Esophagus (tissue), 2 donors: Measurements from ENCODE around the gene TOM1L2. TPM values are rescaled to one million over a fixed set of nuclear protein-coding genes. Genes with fewer than 3 reads are reported as not detected.

ENCODE experiments used
- H3K27ac ChIP-seq, 2 donors: one replicate each; pipeline ENCODE4 v1.5.1; 2013; ENCODE audit warnings: low read depth in 2 of 2, mild to moderate bottlenecking in 2 of 2, inconsistent platforms in 1 of 2, low read length in 1 of 2, moderate library complexity in 1 of 2
- H3K27me3 ChIP-seq, 2 donors: one replicate each; pipeline ENCODE4 v1.6.1; 2013; ENCODE audit warnings: low read length in 2 of 2, control low read depth in 1 of 2, mild to moderate bottlenecking in 1 of 2; ENCODE audit not compliant: insufficient read depth in 2 of 2, control insufficient read depth in 1 of 2
- H3K36me3 ChIP-seq, 2 donors: one replicate each; pipeline ENCODE4 v1.6.1; 2013; ENCODE audit warnings: low read length in 1 of 2; ENCODE audit not compliant: control insufficient read depth in 2 of 2, insufficient read depth in 2 of 2
- H3K4me1 ChIP-seq, 2 donors: one replicate each; pipeline ENCODE4 v1.6.1; 2013; ENCODE audit warnings: low read length in 1 of 2; ENCODE audit not compliant: control insufficient read depth in 2 of 2, insufficient read depth in 2 of 2
- H3K4me3 ChIP-seq, 2 donors: one replicate each; pipeline ENCODE4 v1.5.1; 2013; ENCODE audit warnings: low read length in 2 of 2, mild to moderate bottlenecking in 2 of 2, low read depth in 1 of 2, moderate library complexity in 1 of 2
- H3K9me3 ChIP-seq, 2 donors: one replicate each; pipeline ENCODE4 v1.6.1; 2013; ENCODE audit warnings: mild to moderate bottlenecking in 2 of 2, low read depth in 1 of 2, low read length in 1 of 2, moderate library complexity in 1 of 2; ENCODE audit not compliant: control insufficient read depth in 2 of 2, insufficient read depth in 1 of 2
- WGBS, 2 donors: extraction: QIAGEN DNeasy Blood & Tissue Kit; methylation state at CpG; one replicate each; pipeline ENCODE4 v1.1.7; 2013; 5-methylcytosine and 5-hydroxymethylcytosine counted together
- polyA plus RNA-seq, 2 donors: library from polyadenylated mRNA; stranded (reverse); fragments of 200-250 nt; gene quantifications; one replicate each; pipeline ENCODE4 v1.2.3, GENCODE V29; 2013
- donor health status: healthy with polysubstance abuse.
- donor health status: Bipolar disorder and iron deficiency.

TOM1L2 gene
- polyA plus RNA-seq, 2 donors: 49.9 to 83.2 TPM

GRCh38 chr17:17988427-17988945 lies 16.3 kb upstream of the TOM1L2 start:
- Histone ChIP-seq H3K27ac (no peak overlapping the region), H3K9me3 (no peaks in the 10 kb centered on the region), H3K4me3 (no peak overlapping the region), H3K4me1 (peaks cover 0 to 6% of the 10 kb centered on the region in 2 donors), H3K36me3 (no peaks in the 10 kb centered on the region), H3K27me3 (no peaks in the 10 kb centered on the region)
- WGBS, 2 donors: 87 to 89% methylated on average over 7 of the region's 7 CpGs

DNA sequence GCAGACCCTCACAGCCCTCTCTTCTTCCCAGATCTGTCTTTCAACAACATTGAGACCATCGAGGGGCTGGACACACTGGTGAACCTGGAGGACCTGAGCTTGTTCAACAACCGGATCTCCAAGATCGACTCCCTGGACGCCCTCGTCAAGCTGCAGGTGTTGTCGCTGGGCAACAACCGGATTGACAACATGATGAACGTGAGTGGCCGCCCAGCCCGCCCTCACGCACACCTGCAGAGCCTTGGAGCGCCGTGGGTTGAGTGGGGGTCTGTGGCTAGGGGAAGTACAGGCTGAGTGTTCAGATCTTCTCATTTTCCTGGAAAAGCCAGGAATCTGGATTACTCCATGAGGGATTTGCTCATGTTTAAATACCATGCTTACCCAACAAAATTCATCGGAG lies 15.7 kb upstream of the TOM1L2 start:
- H3K4me3 ChIP-seq: no peak overlapping the region
- H3K4me1 ChIP-seq: peaks cover 0 to 6% of the 10 kb centered on the region in 2 donors
- no peak overlapping the region for H3K27ac ChIP-seq
- no peaks in the 10 kb centered on the region for H3K36me3 ChIP-seq
- WGBS, 2 donors: 76 to 77% methylated on average over 14 of the region's 14 CpGs
- no peaks in the 10 kb centered on the region for H3K27me3 ChIP-seq
- no peaks in the 10 kb centered on the region for H3K9me3 ChIP-seq

DNA sequence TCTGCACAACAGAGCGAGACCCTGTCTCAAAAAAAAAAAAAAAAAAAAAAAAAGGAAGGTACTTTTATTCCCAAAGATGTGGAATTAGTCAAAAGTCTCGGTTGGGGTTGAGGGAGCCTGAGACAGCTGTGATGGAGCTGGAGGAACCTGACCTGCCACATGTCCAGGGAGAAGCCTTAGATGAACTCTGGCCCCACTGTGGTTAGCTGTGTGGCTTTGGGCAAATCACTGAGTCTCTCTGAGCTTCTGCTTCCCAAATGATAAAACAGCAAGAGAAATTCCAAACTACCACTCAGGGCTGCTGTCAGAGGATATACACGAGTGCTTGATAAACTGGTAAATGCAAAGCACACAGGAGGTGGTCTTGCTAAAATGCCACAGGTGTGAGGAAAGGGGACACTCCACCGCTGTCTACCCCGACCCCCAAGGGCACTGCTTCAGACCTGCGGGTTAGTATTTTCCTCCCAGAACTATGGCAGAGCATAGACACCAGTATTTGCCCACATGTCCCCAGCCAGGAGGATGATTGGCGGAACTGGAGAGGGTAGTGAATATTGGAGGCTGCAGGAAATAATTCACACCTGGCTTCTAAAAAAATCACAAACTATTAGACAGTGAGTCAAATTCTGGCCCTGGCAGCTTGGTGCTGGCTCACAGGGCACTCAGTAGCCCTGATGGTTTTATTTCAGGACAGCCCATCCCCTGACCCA lies 15.1 kb upstream of the TOM1L2 start:
- Histone ChIP-seq H3K9me3 (no peaks in the 10 kb centered on the region), H3K36me3 (no peaks in the 10 kb centered on the region), H3K4me3 (no peak overlapping the region), H3K4me1 (peaks cover 0 to 6% of the 10 kb centered on the region in 2 donors), H3K27me3 (no peaks in the 10 kb centered on the region), H3K27ac (no peak overlapping the region)
- 83 to 84% methylated on average over 7 of the region's 7 CpGs for WGBS, 2 donors

GRCh38 chr17:17985555-17985954 lies 13.4 kb upstream of the TOM1L2 start:
- 81 to 83% methylated on average over 3 of the region's 3 CpGs for WGBS, 2 donors
- Histone ChIP-seq H3K36me3 (no peaks in the 10 kb centered on the region), H3K4me1 (peaks cover 0 to 6% of the 10 kb centered on the region in 2 donors), H3K27ac (no peak overlapping the region), H3K4me3 (no peak overlapping the region), H3K27me3 (no peaks in the 10 kb centered on the region), H3K9me3 (no peaks in the 10 kb centered on the region)

GRCh38 chr17:17985153-17985552 lies 13.0 kb upstream of the TOM1L2 start:
- H3K4me3 ChIP-seq: no peak overlapping the region
- H3K27ac ChIP-seq: no peak overlapping the region
- H3K36me3 ChIP-seq: no peaks in the 10 kb centered on the region
- H3K9me3 ChIP-seq: no peaks in the 10 kb centered on the region
- no peaks in the 10 kb centered on the region for H3K27me3 ChIP-seq
- WGBS, 2 donors: 79 to 82% methylated on average over 2 of the region's 2 CpGs
- peaks cover 0 to 4% of the 10 kb centered on the region in 2 donors for H3K4me1 ChIP-seq

DNA sequence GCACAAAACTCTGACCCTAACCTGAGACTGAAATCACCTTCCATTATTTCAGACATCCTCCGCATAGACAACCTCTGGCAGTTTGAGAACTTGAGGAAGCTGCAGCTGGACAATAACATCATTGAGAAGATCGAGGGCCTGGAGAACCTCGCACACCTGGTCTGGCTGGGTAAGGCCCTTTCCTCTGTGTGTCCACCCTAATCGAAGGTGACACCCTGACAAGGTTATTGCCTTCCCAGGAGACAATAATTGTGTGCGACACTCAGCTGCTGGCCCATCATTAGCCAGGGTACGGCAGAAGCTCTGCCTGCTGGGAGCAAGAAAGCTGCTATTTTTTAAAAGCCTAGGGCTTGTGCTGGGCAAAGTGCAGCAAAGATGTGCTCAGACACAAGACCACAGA lies 11.6 kb upstream of the TOM1L2 start:
- WGBS, 2 donors: 93 to 94% methylated on average over 6 of the region's 6 CpGs
- no peak overlapping the region for H3K4me3 ChIP-seq
- no peaks in the 10 kb centered on the region for H3K27me3 ChIP-seq
- H3K9me3 ChIP-seq: no peaks in the 10 kb centered on the region
- H3K36me3 ChIP-seq: no peaks in the 10 kb centered on the region
- peak overlapping the region; percentile 11 to 71 for H3K27ac ChIP-seq
- H3K4me1 ChIP-seq: peaks cover 0 to 10% of the 10 kb centered on the region in 2 donors

- no peak overlapping the region for H3K4me3 ChIP-seq
- H3K9me3 ChIP-seq: no peaks in the 10 kb centered on the region
- H3K27me3 ChIP-seq: no peaks in the 10 kb centered on the region
- H3K27ac ChIP-seq: peak overlapping the region; percentile 71 to 85
- peaks cover 0 to 10% of the 10 kb centered on the region in 2 donors for H3K4me1 ChIP-seq
- no peaks in the 10 kb centered on the region for H3K36me3 ChIP-seq
- 64 to 70% methylated on average over 6 of the region's 6 CpGs for WGBS, 2 donors
These were observed 11.2 kb upstream of the TOM1L2 start for GRCh38 chr17:17983376-17983775.

DNA sequence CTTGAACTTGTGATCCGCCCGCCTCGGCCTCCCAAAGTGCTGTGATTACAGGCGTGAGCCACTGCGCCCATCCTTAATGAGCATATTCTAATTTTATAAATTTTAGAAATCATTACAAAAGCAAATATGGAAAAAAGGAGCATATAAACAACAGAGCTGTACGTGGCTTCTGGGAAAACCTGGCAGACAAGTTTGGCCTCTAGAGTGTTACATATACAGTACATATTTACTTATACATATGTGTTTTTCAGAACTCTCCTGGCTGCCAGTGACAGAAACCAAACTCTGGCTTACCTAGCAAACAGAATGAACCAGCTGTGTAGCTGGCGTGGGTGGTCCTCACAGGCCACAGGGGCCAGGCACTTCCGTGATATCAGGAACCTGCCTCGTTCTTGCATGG lies 10.6 kb upstream of the TOM1L2 start:
- H3K9me3 ChIP-seq: no peaks in the 10 kb centered on the region
- no peaks in the 10 kb centered on the region for H3K27me3 ChIP-seq
- WGBS, 2 donors: 86 to 90% methylated on average over 9 of the region's 9 CpGs
- H3K27ac ChIP-seq: peak overlapping the region; percentile 85 to 93
- no peak overlapping the region for H3K4me3 ChIP-seq
- no peaks in the 10 kb centered on the region for H3K36me3 ChIP-seq
- peaks cover 0 to 10% of the 10 kb centered on the region in 2 donors for H3K4me1 ChIP-seq

DNA sequence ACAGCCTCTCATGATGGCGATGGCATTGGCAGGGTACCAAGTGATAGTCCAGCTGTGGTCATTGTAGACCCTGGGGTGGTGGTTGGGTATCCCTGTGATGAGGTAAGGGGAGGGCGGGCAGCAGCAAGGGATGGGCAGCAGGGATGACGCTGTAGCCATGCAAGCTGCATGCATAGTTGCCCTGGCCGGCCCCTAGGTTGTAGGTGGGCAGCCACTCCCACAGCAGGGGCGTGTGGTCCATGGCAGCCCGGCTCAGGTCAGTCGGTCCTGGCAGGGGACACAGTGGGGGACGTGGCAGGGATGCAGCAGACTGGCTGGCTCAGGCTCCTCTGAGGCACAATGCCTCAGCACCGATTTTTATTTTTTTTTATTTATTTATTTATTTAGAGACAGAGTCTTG lies 9.1 kb upstream of the TOM1L2 start:
- peaks cover 0 to 10% of the 10 kb centered on the region in 2 donors for H3K4me1 ChIP-seq
- H3K27me3 ChIP-seq: no peaks in the 10 kb centered on the region
- no peak overlapping the region for H3K4me3 ChIP-seq
- WGBS, 2 donors: 79 to 86% methylated on average over 9 of the region's 9 CpGs
- H3K9me3 ChIP-seq: no peaks in the 10 kb centered on the region
- H3K27ac ChIP-seq: no peak overlapping the region
- H3K36me3 ChIP-seq: no peaks in the 10 kb centered on the region

DNA sequence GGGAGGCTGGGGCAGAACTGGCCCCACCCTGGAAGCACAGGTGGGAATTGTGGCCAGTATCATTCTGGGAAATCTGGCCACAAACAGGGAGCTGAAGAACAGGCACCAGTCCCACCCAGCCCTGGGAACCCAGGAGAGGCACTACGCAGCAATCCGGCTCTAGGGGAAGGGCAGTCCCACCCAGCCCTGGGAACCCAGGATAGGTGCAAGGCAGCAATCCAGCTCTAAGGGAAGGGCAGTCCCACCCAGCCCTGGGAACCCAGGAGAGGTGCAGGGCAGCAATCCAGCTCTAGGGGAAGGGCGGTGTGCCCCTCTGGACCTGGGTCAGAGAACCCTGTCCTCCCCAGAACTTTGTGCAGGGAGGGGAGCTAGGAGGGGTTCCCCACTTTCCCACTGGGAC lies 7.6 kb upstream of the TOM1L2 start:
- peaks cover 0 to 10% of the 10 kb centered on the region in 2 donors for H3K4me1 ChIP-seq
- no peak overlapping the region for H3K4me3 ChIP-seq
- WGBS, 2 donors: 56 to 72% methylated on average over 3 of the region's 3 CpGs
- H3K9me3 ChIP-seq: no peaks in the 10 kb centered on the region
- H3K27ac ChIP-seq: peak overlapping the region; percentile 44 to 84
- no peaks in the 10 kb centered on the region for H3K27me3 ChIP-seq
- H3K36me3 ChIP-seq: no peaks in the 10 kb centered on the region
